ENCODE data around the gene RPA3. TPM values are rescaled to one million over a fixed set of nuclear protein-coding genes. Genes with fewer than 3 reads are reported as not detected.
"Not testable (repeated sequence)": the region's sequence is repeated elsewhere in the genome, so short reads cannot be mapped to it uniquely, and the experiment has no call there.

Gene RPA3
- total RNA-seq, 2 donors from 2014 or later = 150 to 163 TPM

DNA sequence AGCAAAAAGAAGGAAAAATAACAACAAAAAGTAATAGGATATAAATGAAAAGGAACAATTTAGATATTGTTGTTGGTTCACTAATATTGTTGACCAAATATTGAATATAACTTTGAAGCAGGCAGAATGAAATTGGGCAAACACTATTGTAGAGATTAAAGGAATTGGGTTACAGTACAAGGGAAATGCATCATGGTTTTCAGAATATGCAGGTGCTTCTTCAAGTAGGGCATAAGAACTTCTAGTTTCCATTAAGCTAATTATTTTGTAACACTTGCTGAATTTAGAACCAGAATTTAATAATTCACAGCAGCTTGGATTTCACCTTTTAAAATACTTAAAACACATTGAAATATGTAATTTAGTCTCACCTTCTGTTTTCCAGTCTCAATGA, 36.5 kb downstream of the RPA3 start:
- H3K36me3 Mint-ChIP-seq = peaks cover 0 to 10% of the 10 kb centered on the region in 2 donors
- DNase-seq (ENCODE audit: low spot score in 2 of 2) (no peak), ATAC-seq (no peak)
- H3K9me3 Mint-ChIP-seq = no peaks in the 10 kb centered on the region
- no peak overlapping the region for H3K27ac Mint-ChIP-seq

DNA sequence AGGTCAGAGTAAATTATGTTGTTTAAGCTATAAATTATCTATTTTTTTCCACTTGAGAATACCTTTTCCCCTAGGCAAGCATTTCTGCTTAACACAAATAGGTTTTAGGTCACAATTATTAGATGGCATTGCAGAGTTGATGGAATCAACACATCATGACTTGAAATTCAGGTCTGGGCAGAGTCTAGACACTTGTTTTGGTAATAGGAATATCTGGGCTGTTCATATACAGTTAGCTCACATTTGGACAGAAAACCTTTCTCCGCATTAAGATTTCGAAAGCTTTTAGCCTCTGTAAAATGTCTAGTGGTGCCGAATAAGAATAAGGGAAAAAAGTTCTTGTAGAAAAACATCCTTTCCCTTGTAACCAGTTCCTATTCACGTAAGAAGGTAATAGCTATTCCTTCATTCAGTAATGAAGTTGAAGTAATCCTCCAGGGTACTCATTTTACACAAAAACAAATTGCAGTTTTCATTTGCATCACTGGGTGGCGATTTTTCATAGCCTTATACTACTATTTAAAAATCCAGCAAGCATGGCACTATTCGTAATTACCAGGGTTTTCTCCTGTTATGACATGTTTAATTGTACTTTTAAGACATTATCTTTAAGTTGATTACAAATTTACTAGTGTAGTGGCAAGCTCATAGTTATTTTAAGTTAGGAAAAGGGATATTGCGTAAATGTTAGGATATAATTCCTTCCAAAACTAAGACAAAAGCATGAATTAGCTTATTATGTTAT, 37.0 kb downstream of the RPA3 start:
- Mint-ChIP-seq H3K27ac (no peak overlapping the region), H3K9me3 (no peaks in the 10 kb centered on the region), H3K36me3 (peaks cover 0 to 10% of the 10 kb centered on the region in 2 donors)
- ATAC-seq (peak in 1 of 2 donors; percentile 62), DNase-seq (ENCODE audit: low spot score in 2 of 2) (peak in 1 of 2 donors; percentile 38)

DNA sequence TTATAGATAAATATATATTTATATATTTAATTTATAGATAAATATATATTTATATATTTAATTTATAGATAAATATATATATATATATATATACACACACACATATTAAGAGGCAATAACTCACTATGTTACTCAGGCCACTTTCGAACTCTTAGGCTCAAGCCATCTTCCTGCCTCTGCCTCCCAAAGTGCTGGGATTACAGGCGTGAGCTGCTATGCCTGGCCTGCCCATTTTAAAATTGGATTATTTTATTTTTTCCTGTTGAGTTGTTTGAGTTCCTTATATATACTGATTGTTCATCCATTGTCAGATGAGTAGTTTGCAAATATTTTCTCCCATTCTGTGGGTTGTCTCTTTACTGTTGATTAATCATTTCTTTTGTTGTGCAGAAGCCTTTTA, 38.8 kb downstream of the RPA3 start:
- Mint-ChIP-seq H3K36me3 (peaks cover 4 to 23% of the 10 kb centered on the region in 2 donors), H3K27ac (peak overlapping the region in 1 of 2 donors; percentile 56)
- peak; percentile 39 to 41 for ATAC-seq
- not testable (repeated sequence) for H3K9me3 Mint-ChIP-seq; DNase-seq (ENCODE audit: low spot score in 2 of 2)

DNA sequence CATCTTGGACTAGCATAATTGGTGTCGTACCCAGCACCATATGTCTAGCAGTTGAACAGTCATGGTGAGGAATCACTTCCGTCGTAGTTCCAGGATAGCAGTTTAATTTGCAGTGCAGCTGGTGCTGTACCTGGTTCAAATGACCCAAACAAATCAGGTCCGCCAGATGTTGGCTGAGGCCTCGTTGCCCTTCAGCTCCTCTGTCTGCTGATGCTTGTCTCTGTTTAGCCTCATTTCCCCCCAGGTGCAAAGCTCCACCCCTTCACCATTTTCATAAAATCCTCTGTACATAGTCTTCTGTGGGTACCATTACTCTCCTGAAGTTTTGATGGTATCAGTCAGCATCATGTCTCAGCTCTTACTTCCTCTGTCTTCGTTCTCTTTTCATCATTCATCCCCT, 42.7 kb downstream of the RPA3 start:
- no peak overlapping the region for H3K27ac Mint-ChIP-seq
- peaks cover 0 to 6% of the 10 kb centered on the region in 2 donors for H3K9me3 Mint-ChIP-seq
- ATAC-seq (no peak), DNase-seq (ENCODE audit: low spot score in 2 of 2) (no peak)
- H3K36me3 Mint-ChIP-seq = peaks cover 4 to 44% of the 10 kb centered on the region in 2 donors

DNA sequence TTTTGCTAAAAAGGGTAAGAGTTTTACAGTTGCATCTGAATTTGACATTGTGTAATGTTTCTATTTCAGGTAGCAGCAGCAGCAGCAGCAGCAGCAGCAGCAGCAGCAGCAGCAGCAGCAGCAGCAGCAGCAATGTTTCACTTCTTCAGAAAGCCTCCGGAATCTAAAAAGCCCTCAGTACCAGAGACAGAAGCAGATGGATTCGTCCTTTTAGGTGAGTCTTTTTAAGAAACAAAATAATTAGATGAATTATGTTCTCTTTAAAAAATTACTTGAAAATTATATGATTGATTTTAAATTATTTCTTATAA, 45.2 kb downstream of the RPA3 start:
- Mint-ChIP-seq H3K9me3 (peaks cover 0 to 19% of the 10 kb centered on the region in 2 donors), H3K27ac (peak overlapping the region; percentile 67 to 85), H3K36me3 (peaks cover 4 to 64% of the 10 kb centered on the region in 2 donors)
- no peak for DNase-seq (ENCODE audit: low spot score in 2 of 2)
- ATAC-seq = no peak

DNA sequence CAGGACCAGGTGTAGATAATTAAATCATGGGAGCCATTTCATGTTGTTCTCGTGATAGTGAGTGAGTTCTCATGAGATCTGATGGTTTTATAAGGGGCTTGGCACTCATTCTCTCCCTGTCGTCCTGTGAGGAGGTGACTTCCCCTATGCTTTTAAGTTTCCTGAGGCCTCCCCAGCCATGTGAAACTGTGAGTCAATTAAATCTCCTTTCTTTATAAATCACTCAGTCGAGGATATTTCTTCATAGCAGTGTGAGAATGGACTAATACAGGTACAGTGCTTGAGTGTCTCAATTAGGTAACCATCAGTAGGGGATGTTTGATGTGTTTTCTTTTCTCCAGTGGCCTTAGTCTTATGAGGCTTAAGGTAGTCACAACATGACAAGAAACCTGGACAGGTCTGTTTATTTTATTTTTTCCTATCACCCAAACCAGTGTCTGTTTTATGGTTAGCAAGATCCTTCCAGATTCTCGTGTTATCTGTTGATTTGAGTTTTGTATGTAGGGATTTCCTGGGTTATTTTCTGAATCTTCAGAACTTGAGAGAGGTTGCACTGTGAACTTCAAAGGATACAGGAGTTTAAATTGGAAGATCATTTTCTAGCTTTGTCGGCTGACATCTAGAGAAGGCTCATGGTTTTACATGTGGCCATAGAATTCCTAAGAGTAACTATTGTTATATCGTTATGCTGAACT, 45.7 kb downstream of the RPA3 start:
- H3K36me3 Mint-ChIP-seq = peaks cover 4 to 65% of the 10 kb centered on the region in 2 donors
- peaks cover 0 to 19% of the 10 kb centered on the region in 2 donors for H3K9me3 Mint-ChIP-seq
- DNase-seq (ENCODE audit: low spot score in 2 of 2) (peak in 1 of 2 donors; percentile 13), ATAC-seq (peak; percentile 89 to 95)
- H3K27ac Mint-ChIP-seq = peak overlapping the region; percentile 67 to 85

DNA sequence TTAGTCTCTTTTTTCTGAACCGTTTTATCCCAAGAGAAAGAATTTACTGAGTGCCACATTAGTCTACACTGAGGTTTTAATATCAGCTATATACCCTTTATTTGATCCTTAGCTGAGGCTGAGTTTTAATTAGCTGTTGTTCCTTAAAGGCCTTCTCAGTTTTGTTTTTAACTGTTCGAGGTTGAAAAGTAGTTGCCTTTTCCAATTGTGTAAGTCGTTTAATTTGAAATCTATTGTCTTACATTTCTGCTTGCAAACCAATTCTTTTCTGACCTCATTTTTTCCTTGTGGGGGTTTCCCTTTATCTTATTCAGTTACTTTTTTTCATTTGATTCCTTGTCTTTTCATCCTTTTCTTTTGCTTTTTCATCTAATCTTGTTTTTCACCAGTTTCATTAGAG, 47.0 kb downstream of the RPA3 start:
- ATAC-seq = peak in 1 of 2 donors; percentile 31
- peak overlapping the region; percentile 2 to 85 for H3K27ac Mint-ChIP-seq
- H3K9me3 Mint-ChIP-seq = peaks cover 0 to 19% of the 10 kb centered on the region in 2 donors
- peaks cover 4 to 59% of the 10 kb centered on the region in 2 donors for H3K36me3 Mint-ChIP-seq
- DNase-seq (ENCODE audit: low spot score in 2 of 2) = no peak

DNA sequence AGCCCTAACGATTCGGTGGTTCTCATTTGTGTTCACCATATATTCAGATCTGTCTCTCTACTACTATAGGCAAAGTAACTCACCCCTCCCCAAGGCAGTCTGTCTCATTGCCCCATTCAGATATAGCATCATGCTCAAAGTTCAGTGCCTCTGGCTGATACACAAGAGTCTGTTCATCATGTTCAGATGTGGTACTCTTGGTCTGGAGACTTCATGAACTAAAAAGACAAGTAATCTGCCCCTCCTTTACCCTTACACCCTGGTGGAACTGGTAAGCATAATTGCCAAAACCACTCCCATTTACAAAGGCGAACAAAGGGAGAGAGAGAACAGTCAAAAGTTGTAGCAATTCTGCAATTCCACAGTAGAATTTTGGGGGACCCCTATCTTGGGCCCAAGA, 47.9 kb downstream of the RPA3 start:
- H3K36me3 Mint-ChIP-seq = peaks cover 0 to 51% of the 10 kb centered on the region in 2 donors
- no peak for DNase-seq (ENCODE audit: low spot score in 2 of 2)
- H3K27ac Mint-ChIP-seq = no peak overlapping the region
- ATAC-seq = no peak
- H3K9me3 Mint-ChIP-seq = peaks cover 0 to 19% of the 10 kb centered on the region in 2 donors

DNA sequence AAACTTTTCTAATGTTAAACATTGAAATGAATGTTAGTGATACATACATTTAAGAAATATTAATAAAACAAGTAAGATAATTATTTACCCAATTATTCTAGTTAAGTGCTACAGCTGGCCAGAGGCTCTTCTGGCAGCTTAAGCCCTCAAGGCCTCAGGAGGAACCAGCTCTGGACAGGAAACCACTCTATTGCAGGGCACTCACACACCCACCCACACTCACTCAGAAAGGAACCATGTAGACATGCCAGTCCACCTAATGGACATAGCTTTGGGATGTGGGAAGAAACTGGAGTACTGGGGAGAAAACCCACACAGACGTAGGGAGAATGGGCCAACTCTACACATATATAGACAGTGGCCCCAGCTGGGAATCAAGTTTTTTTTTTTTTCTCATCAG, 49.7 kb downstream of the RPA3 start:
- H3K27ac Mint-ChIP-seq = no peak overlapping the region
- DNase-seq (ENCODE audit: low spot score in 2 of 2) (no peak), ATAC-seq (no peak)
- peaks cover 0 to 19% of the 10 kb centered on the region in 2 donors for H3K9me3 Mint-ChIP-seq
- peaks cover 0 to 40% of the 10 kb centered on the region in 2 donors for H3K36me3 Mint-ChIP-seq

DNA sequence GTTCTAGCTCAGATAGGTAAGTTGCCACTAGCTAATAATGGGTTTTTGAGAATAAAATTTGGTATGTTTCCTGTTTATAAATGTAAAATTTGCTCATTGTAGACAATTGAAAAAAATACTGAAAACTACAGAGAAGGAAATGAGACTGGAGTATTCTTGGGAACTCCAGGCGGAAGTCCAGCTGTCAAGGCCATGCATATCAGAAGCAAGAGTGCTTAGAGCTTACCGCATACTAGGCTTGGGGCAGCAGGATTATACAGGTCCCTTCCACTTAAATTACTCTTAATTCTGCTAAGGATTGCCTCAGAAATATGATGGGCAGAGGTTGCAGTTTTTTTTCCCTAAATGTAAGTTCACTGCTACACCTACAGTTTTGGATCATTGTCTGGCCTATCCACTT, 51.2 kb downstream of the RPA3 start:
- Mint-ChIP-seq H3K9me3 (peaks cover 0 to 16% of the 10 kb centered on the region in 2 donors), H3K36me3 (peaks cover 0 to 30% of the 10 kb centered on the region in 2 donors), H3K27ac (no peak overlapping the region)
- DNase-seq (ENCODE audit: low spot score in 2 of 2) (no peak), ATAC-seq (no peak)

DNA sequence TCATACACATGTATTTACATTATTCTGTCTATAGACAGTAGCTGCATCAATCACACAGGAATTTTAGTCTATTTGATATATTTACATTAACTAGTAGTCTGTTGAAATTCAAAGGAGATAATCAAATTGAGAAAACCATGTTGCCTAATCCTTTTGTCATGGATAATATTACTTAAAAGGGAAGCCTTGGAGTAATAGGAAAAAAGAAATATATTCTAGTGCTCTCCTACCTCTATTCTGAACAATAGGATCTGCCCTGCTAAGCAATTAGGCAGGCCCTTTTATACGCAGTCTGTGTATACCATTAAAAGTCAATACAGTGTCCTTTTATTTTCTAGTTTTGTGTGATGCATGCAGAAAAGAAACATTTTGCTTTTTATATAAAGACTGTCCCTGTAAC, 53.4 kb downstream of the RPA3 start:
- ATAC-seq = no peak
- H3K9me3 Mint-ChIP-seq = peaks cover 0 to 11% of the 10 kb centered on the region in 2 donors
- peaks cover 0 to 22% of the 10 kb centered on the region in 2 donors for H3K36me3 Mint-ChIP-seq
- DNase-seq (ENCODE audit: low spot score in 2 of 2) = no peak
- H3K27ac Mint-ChIP-seq = no peak overlapping the region

DNA sequence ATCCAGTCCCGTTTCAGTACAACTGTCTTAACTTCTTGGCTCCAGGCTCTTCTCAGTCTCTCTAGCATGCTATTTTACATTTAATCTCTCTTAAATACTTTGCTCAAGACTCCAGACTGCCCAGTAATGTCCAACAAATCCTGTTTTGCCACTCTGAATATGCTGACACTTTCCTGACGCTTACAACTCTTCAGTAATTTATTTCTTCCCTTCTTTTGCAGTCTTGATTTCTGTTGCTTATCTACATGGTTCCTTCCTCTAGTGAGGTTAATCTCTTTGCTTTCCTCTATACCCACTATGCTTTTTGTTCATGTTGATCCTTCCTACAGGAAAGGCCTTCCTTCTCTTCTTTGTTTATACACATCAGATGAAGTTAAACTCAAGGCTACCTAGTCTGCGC, 54.1 kb downstream of the RPA3 start:
- Mint-ChIP-seq H3K9me3 (peaks cover 4 to 11% of the 10 kb centered on the region in 2 donors), H3K36me3 (peaks cover 6 to 21% of the 10 kb centered on the region in 2 donors), H3K27ac (peak overlapping the region in 1 of 2 donors; percentile 4)
- ATAC-seq = no peak
- DNase-seq (ENCODE audit: low spot score in 2 of 2) = no peak

DNA sequence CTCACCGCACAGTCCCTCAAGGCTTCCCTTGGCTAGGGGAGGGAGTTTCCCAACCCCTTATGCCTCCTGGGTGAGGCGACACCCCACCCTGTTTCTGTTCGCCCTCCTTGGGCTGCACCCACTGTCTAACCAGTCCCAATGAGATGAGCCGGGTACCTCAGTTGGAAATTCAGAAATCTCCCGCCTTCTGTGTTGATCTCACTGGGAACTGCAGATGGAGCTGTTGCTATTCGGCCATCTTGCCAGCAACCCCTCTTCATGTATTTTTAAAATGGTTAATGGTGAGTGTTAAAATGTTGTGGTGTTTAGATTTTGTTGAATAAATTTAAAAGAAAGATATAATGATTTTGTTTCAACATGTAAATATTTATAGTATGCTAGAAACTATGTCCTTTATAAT, 55.9 kb downstream of the RPA3 start:
- ATAC-seq (no peak), DNase-seq (ENCODE audit: low spot score in 2 of 2) (no peak)
- H3K9me3 Mint-ChIP-seq = peaks cover 8 to 26% of the 10 kb centered on the region in 2 donors
- H3K27ac Mint-ChIP-seq = no peak overlapping the region
- H3K36me3 Mint-ChIP-seq = peaks cover 18 to 28% of the 10 kb centered on the region in 2 donors

DNA sequence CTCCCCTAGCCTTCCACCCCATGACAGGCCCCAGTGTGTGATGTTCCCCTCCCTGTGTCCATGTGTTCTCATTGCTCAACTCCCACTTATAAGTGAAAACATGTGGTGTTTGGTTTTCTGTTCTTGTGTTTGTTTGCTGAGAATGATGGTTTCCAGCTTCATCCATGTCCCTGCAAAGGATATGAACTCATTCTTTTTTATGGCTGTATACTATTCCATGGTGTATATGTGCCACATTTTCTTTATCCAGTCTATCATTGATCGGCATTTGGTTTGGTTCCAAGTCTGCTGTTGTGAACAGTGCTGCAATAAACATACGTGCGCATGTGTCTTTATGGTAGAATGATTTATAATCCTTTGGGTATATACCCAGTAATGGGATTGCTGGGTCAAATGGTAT, 61.9 kb downstream of the RPA3 start:
- Mint-ChIP-seq H3K36me3 (peaks cover 27 to 40% of the 10 kb centered on the region in 2 donors), H3K9me3 (peaks cover 8 to 29% of the 10 kb centered on the region in 2 donors)
- not testable (repeated sequence) for H3K27ac Mint-ChIP-seq; ATAC-seq; DNase-seq (ENCODE audit: low spot score in 2 of 2)

DNA sequence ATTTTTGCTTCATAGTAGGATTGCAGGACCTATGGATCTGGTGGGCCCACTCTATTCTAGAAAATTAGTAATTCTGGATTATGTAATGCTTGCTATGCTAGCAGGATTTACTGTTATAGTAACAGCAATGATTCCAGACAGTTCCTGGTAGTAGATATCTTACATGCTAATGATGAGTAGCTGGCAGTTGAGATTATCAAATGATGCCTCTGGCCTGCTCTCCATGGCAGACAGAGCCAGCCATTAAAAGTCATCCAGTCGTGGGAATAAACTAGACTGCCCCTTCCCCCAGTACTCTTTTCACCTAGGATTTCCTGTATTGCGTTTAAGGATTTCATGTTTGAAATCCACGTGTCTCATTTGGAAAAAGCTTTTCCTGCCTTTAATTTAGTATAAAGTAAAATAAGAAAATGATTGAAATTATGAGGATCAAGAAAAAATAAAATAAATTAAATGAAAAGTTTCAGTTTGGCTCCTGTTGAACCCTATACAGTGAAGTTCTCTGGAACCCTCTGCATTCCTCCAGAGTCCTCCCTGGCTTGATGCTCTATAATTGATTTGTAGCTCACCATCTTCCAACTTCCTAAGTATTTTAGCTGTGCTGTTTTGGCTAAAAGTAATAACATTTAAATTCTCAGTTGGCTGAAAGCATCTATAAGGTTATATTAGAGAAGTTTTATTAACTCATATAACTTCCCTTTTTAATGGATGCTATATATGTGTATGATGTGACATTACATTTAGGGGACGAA, 63.3 kb downstream of the RPA3 start:
- DNase-seq (ENCODE audit: low spot score in 2 of 2) = no peak
- Mint-ChIP-seq H3K36me3 (peaks cover 27 to 37% of the 10 kb centered on the region in 2 donors), H3K27ac (no peak overlapping the region), H3K9me3 (peaks cover 8 to 28% of the 10 kb centered on the region in 2 donors)
- no peak for ATAC-seq

DNA sequence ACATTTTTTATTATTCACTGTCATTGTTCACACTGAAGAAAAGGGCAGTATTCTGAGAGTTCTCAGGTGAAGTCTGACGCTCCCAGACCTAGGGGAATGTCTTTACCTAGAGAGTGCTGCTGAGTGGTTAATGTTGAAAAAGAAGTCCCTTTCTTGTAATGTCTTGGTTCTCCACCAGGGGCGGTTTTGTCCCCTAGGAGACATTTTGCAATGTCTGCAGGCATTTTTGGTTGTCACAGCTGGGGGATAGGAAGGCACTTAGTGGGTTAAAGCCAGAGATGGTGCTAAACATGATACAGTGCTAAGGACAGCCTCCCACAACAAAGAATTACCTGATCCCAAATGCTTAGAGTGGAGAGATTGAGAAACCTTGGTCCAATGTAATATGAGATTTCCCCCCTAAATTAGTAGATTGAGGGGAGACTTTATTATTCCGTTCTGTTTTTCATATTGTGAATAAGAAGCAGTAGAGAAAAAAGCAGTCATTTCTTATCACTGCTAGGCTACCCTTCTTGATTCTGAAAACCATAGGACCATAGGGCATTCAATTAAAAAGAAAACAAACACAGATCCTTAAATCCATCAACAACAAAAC, 64.7 kb downstream of the RPA3 start:
- ATAC-seq (peak in 1 of 2 donors; percentile 24), DNase-seq (ENCODE audit: low spot score in 2 of 2) (peak in 1 of 2 donors; percentile 32)
- H3K9me3 Mint-ChIP-seq = peaks cover 0 to 14% of the 10 kb centered on the region in 2 donors
- no peak overlapping the region for H3K27ac Mint-ChIP-seq
- peaks cover 16 to 25% of the 10 kb centered on the region in 2 donors for H3K36me3 Mint-ChIP-seq
